IPS-20b (cell line): Measurements from ENCODE around the gene KLHL5.

Source experiments
- H3K27ac ChIP-seq: one replicate; pipeline ENCODE4 v1.5.1; 2013; ENCODE audit warnings: low read length
- H3K27me3 ChIP-seq: 2 replicates; pipeline ENCODE4 v1.6.1; 2013; ENCODE audit warnings: mild to moderate bottlenecking, low read length, inconsistent platforms; ENCODE audit not compliant: insufficient read depth
- H3K36me3 ChIP-seq: 2 replicates; pipeline ENCODE4 v1.6.1; 2013; ENCODE audit warnings: low read depth, mild to moderate bottlenecking, inconsistent platforms, low read length, moderate library complexity; ENCODE audit not compliant: insufficient read depth
- H3K4me1 ChIP-seq: 2 replicates; pipeline ENCODE4 v1.6.1; 2013; ENCODE audit warnings: mild to moderate bottlenecking, control low read depth, inconsistent platforms, low read length, moderate library complexity; ENCODE audit not compliant: insufficient read depth
- H3K4me3 ChIP-seq: 2 replicates; pipeline ENCODE4 v1.5.1; 2013; ENCODE audit warnings: mild to moderate bottlenecking, low read length, inconsistent platforms
- H3K9ac ChIP-seq: 2 replicates; pipeline ENCODE4 v1.6.1; 2013; ENCODE audit warnings: low read depth, mild to moderate bottlenecking, inconsistent platforms, low read length, moderate library complexity
- H3K9me3 ChIP-seq: 2 replicates; pipeline ENCODE4 v1.6.1; 2013; ENCODE audit warnings: mild to moderate bottlenecking, low read depth, low read length, inconsistent platforms; ENCODE audit not compliant: insufficient read depth

The KLHL5 gene

DNA sequence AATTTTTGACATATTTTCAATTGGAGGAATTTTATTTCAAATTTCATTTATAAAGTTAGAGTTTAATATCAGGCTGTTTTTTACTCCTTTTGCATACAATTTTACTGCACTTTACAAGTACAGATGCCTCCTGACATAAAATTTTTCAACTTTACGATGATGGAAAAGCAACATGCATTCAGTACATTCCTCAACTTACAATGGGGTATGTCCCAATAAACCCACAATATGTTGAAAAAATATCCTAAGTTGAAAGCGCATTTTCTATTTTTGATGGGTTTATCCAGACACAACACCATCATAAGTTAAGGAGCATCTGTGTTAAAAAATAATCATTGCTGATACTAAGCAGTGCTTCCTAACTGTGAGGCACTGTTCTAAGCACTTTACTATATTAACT lies 4.3 kb downstream of the KLHL5 start:
- Histone ChIP-seq H3K36me3 (no peaks in the 10 kb centered on the region), H3K27me3 (no peaks in the 10 kb centered on the region), H3K4me1 (peaks cover 14% of the 10 kb centered on the region)

GRCh38 chr4:39067031-39067430 lies 5.0 kb downstream of the KLHL5 start:
- peaks cover 9% of the 10 kb centered on the region for H3K4me1 ChIP-seq
- H3K27ac ChIP-seq = no peak overlapping the region
- H3K9me3 ChIP-seq = no peaks in the 10 kb centered on the region
- H3K27me3 ChIP-seq = no peaks in the 10 kb centered on the region
- H3K4me3 ChIP-seq = no peak overlapping the region
- H3K36me3 ChIP-seq = no peaks in the 10 kb centered on the region
- no peak overlapping the region for H3K9ac ChIP-seq

More for the DNA sequence above, 4.3 kb downstream of the KLHL5 start:
- no peak overlapping the region for H3K9ac ChIP-seq
- H3K27ac ChIP-seq = no peak overlapping the region
- H3K9me3 ChIP-seq = no peaks in the 10 kb centered on the region
- no peak overlapping the region for H3K4me3 ChIP-seq

DNA sequence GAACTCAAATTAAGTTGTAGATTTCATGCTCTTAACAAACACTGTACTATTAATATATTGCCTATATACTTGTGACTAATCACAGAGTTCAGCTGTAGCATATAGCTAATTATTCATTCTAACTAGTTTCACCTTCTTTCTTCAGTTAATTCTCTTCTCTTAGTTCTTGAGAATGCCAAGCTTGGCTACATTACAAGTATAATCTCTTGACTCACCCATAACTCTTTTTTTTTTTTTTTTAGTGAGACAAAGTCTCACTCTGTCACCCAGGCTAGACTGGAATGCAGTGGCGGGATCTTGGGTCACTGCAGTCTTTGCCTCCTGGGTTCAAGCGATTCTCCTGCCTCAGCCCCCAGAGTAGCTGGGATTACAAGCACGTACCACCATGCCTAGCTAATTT lies 5.4 kb downstream of the KLHL5 start:
- Histone ChIP-seq H3K4me1 (peaks cover 7% of the 10 kb centered on the region), H3K9me3 (no peaks in the 10 kb centered on the region), H3K9ac (no peak overlapping the region), H3K27me3 (no peaks in the 10 kb centered on the region), H3K4me3 (no peak overlapping the region), H3K36me3 (no peaks in the 10 kb centered on the region), H3K27ac (no peak overlapping the region)

DNA sequence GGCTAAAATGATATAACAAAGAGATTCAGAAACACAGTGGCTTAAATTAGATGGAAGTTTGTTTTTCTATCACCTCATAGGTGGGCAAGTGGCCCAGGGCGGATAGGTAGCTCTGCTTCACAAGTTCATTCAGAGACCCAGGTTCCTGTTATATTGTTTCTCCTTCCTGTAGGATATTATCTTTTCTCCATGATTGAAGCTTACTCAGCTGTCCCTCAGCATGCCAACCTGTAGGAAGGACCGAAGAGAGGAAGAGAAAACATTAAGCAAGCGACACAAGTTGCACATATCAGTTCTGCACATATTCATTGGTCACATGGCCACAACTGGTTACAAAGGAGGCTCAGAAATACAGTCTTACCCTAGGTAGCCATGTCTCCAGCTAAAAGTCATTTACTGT lies 6.9 kb downstream of the KLHL5 start:
- Histone ChIP-seq H3K9ac (no peak overlapping the region), H3K27me3 (no peaks in the 10 kb centered on the region), H3K4me3 (no peak overlapping the region), H3K4me1 (no peaks in the 10 kb centered on the region), H3K9me3 (no peaks in the 10 kb centered on the region), H3K36me3 (no peaks in the 10 kb centered on the region), H3K27ac (no peak overlapping the region)

- H3K36me3 ChIP-seq = peaks cover 16% of the 10 kb centered on the region; the same call in 1 of the 2 replicates
- no peaks in the 10 kb centered on the region for H3K4me1 ChIP-seq
- H3K9me3 ChIP-seq = no peaks in the 10 kb centered on the region
- no peak overlapping the region for H3K27ac ChIP-seq
- H3K27me3 ChIP-seq = no peaks in the 10 kb centered on the region
- no peak overlapping the region for H3K9ac ChIP-seq
- H3K4me3 ChIP-seq = no peak overlapping the region
Observed at GRCh38 chr4:39078829-39079228, 16.8 kb downstream of the KLHL5 start.

DNA sequence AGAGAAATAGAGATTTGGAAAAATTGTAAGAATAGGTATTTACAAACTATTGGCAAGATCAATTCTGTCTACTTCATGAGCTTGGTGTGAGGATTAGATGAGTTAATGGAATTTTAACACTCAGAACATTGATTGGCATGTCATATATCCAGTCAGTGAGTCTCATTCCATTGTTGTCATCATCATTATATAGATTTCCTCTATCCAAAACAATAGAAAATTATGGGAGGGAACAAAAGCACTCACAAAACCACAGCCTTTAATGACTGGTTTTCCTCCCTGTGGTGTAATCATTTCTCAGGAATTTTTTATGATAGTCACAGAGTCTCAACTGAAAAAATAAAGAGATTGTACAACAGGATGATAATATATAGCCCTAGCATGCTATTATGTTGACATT lies 21.1 kb downstream of the KLHL5 start:
- H3K9ac ChIP-seq = no peak overlapping the region
- H3K4me1 ChIP-seq = no peaks in the 10 kb centered on the region
- H3K36me3 ChIP-seq = peaks cover 20% of the 10 kb centered on the region; the same call in 1 of the 2 replicates
- no peaks in the 10 kb centered on the region for H3K27me3 ChIP-seq
- no peaks in the 10 kb centered on the region for H3K9me3 ChIP-seq
- H3K27ac ChIP-seq = no peak overlapping the region
- H3K4me3 ChIP-seq = no peak overlapping the region

GRCh38 chr4:39085891-39086290 lies 23.9 kb downstream of the KLHL5 start:
- Histone ChIP-seq H3K27me3 (no peaks in the 10 kb centered on the region), H3K9ac (no peak overlapping the region), H3K27ac (no peak overlapping the region), H3K4me1 (no peaks in the 10 kb centered on the region), H3K36me3 (peaks cover 20% of the 10 kb centered on the region; the same call in 1 of the 2 replicates), H3K9me3 (no peaks in the 10 kb centered on the region), H3K4me3 (no peak overlapping the region)

DNA sequence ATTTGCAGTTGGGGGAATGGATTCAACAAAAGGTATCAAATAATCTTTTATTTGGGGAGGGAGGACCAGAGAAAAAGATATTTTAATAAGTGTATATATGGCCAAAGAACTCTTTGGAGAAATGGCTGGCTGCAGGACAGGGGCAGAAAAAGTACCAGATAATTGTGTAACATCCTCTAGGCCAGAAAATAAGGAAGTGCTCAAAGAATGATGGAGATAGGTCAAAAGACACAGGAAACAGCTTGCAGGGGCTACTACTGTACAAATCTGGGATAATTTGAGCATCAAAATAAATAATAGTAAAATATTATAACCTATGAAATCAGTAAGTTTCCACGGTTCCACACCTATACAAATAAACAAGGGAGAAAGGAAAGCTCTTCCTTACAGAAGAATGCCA lies 34.8 kb downstream of the KLHL5 start:
- Histone ChIP-seq H3K9me3 (no peaks in the 10 kb centered on the region), H3K4me1 (peaks cover 7% of the 10 kb centered on the region; the same call in 1 of the 2 replicates), H3K36me3 (no peaks in the 10 kb centered on the region), H3K4me3 (no peak overlapping the region), H3K9ac (no peak overlapping the region), H3K27ac (no peak overlapping the region), H3K27me3 (no peaks in the 10 kb centered on the region)

- Histone ChIP-seq H3K36me3 (no peaks in the 10 kb centered on the region), H3K27me3 (no peaks in the 10 kb centered on the region), H3K9me3 (no peaks in the 10 kb centered on the region), H3K27ac (no peak overlapping the region), H3K4me1 (peaks cover 7% of the 10 kb centered on the region; the same call in 1 of the 2 replicates), H3K4me3 (no peak overlapping the region), H3K9ac (no peak overlapping the region)
Observed at GRCh38 chr4:39097290-39097689, 35.3 kb downstream of the KLHL5 start.

GRCh38 chr4:39102297-39102696 lies 40.3 kb downstream of the KLHL5 start:
- no peak overlapping the region for H3K9ac ChIP-seq
- peaks cover 12% of the 10 kb centered on the region for H3K36me3 ChIP-seq
- H3K4me3 ChIP-seq = no peak overlapping the region
- H3K27ac ChIP-seq = no peak overlapping the region
- H3K9me3 ChIP-seq = no peaks in the 10 kb centered on the region
- peaks cover 7% of the 10 kb centered on the region; the same call in 1 of the 2 replicates for H3K4me1 ChIP-seq
- H3K27me3 ChIP-seq = no peaks in the 10 kb centered on the region

DNA sequence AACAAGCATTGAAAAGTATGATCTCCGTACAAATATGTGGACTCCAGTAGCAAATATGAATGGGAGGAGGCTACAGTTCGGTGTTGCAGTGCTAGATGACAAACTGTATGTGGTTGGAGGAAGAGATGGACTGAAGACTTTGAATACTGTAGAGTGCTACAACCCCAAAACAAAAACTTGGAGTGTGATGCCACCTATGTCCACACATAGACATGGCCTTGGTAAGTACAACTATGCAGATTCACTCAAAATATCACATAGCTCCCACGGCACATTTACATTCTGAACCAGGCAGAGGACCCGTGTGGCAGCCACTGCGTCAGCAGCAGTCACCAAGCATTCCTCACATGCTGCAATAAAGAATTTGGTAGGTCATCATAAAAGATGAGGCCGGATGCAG lies 41.3 kb downstream of the KLHL5 start:
- H3K9me3 ChIP-seq = no peaks in the 10 kb centered on the region
- no peaks in the 10 kb centered on the region for H3K27me3 ChIP-seq
- H3K4me3 ChIP-seq = no peak overlapping the region
- no peak overlapping the region for H3K9ac ChIP-seq
- peaks cover 7% of the 10 kb centered on the region; the same call in 1 of the 2 replicates for H3K4me1 ChIP-seq
- no peak overlapping the region for H3K27ac ChIP-seq
- peaks cover 12% of the 10 kb centered on the region for H3K36me3 ChIP-seq

- no peak overlapping the region for H3K9ac ChIP-seq
- H3K9me3 ChIP-seq = no peaks in the 10 kb centered on the region
- H3K4me3 ChIP-seq = no peak overlapping the region
- peaks cover 12% of the 10 kb centered on the region for H3K36me3 ChIP-seq
- no peak overlapping the region for H3K27ac ChIP-seq
- no peaks in the 10 kb centered on the region for H3K27me3 ChIP-seq
- peaks cover 7% of the 10 kb centered on the region; the same call in 1 of the 2 replicates for H3K4me1 ChIP-seq
Observed at GRCh38 chr4:39104255-39104654, 42.2 kb downstream of the KLHL5 start.
